Skeletal muscle cell (primary cell): Measurements from ENCODE around the gene BPI.
"Not testable (repeated sequence)": the region's sequence is repeated elsewhere in the genome, so short reads cannot be mapped to it uniquely, and the experiment has no call there.

ENCODE experiments used
- DNase-seq: peaks from one replicate; pipeline ENCODE4 v3.0.0-alpha.2; 2010; ENCODE audit warnings: low read depth
- H3K4me3 ChIP-seq: 2 replicates; pipeline ENCODE4 v1.5.1; 2011; ENCODE audit warnings: low read depth, mild to moderate bottlenecking, control low read depth, low read length, moderate library complexity

The BPI gene

GRCh38 chr20:38324159-38324558, 20.2 kb downstream of the BPI start:
- no peak overlapping the region for H3K4me3 ChIP-seq
- no peak for DNase-seq

- no peak overlapping the region for H3K4me3 ChIP-seq
These were observed 21.2 kb downstream of the BPI start for GRCh38 chr20:38325167-38325566.

GRCh38 chr20:38325905-38326304, 21.9 kb downstream of the BPI start:
- H3K4me3 ChIP-seq, result no peak overlapping the region
- DNase-seq, result no peak

More at GRCh38 chr20:38325167-38325566, 21.2 kb downstream of the BPI start:
- DNase-seq, result no peak

GRCh38 chr20:38326309-38326708, 22.4 kb downstream of the BPI start:
- no peak overlapping the region for H3K4me3 ChIP-seq
- no peak for DNase-seq

- no peak for DNase-seq
- H3K4me3 ChIP-seq, result no peak overlapping the region
These were observed 26.7 kb downstream of the BPI start for GRCh38 chr20:38330638-38331037.

GRCh38 chr20:38331245-38331644, 27.3 kb downstream of the BPI start:
- H3K4me3 ChIP-seq, result no peak overlapping the region
- no peak for DNase-seq

- no peak overlapping the region for H3K4me3 ChIP-seq
- DNase-seq, result no peak
These were observed 27.9 kb downstream of the BPI start for GRCh38 chr20:38331814-38332213.

- no peak for DNase-seq
- H3K4me3 ChIP-seq, result no peak overlapping the region
These were observed 30.1 kb downstream of the BPI start for GRCh38 chr20:38334016-38334415.

GRCh38 chr20:38336726-38337125, 32.8 kb downstream of the BPI start:
- DNase-seq, result no peak
- no peak overlapping the region for H3K4me3 ChIP-seq

- H3K4me3 ChIP-seq, result no peak overlapping the region
- no peak for DNase-seq
These were observed 33.7 kb downstream of the BPI start for GRCh38 chr20:38337561-38338140.

- no peak for DNase-seq
- no peak overlapping the region for H3K4me3 ChIP-seq
These were observed 35.0 kb downstream of the BPI start for GRCh38 chr20:38338849-38339520.

GRCh38 chr20:38339521-38339896, 35.6 kb downstream of the BPI start:
- DNase-seq, result not testable (repeated sequence)

GRCh38 chr20:38339997-38340396, 36.0 kb downstream of the BPI start:
- H3K4me3 ChIP-seq, result no peak overlapping the region
- no peak for DNase-seq

More at GRCh38 chr20:38339521-38339896, 35.6 kb downstream of the BPI start:
- not testable (repeated sequence) for H3K4me3 ChIP-seq

- no peak for DNase-seq
- H3K4me3 ChIP-seq, result no peak overlapping the region
These were observed 36.7 kb downstream of the BPI start for GRCh38 chr20:38340693-38341092.

- H3K4me3 ChIP-seq, result no peak overlapping the region
- no peak for DNase-seq
These were observed 38.3 kb downstream of the BPI start for GRCh38 chr20:38342216-38342615.

GRCh38 chr20:38342713-38343310, 38.9 kb downstream of the BPI start:
- H3K4me3 ChIP-seq, result no peak overlapping the region
- no peak for DNase-seq

GRCh38 chr20:38343311-38344106, 39.6 kb downstream of the BPI start:
- DNase-seq, result no peak
- peak overlapping the region; percentile 13 for H3K4me3 ChIP-seq

- no peak overlapping the region for H3K4me3 ChIP-seq
These were observed 40.2 kb downstream of the BPI start for GRCh38 chr20:38344107-38344701.

GRCh38 chr20:38345643-38346042, 41.7 kb downstream of the BPI start:
- DNase-seq, result no peak
- H3K4me3 ChIP-seq, result no peak overlapping the region

More at GRCh38 chr20:38344107-38344701, 40.2 kb downstream of the BPI start:
- DNase-seq, result no peak

GRCh38 chr20:38346247-38346651, 42.3 kb downstream of the BPI start, which contains the start of gene LBP:
Gene LBP (plus strand): TSS chr20:38346482. CDS start chr20:38346517, 35 bp downstream.
- H3K4me3 ChIP-seq, result no peak within 1 kb of the TSS
- no peak for DNase-seq
